ENCODE measurements around the gene EPG5.

Gene EPG5

GRCh38 chr18:45913276-45913675 lies 53.9 kb downstream of the EPG5 start:
- no peak for DNase-seq

- DNase-seq: peak; percentile 4
These were observed 56.6 kb downstream of the EPG5 start for GRCh38 chr18:45910405-45911023.

- DNase-seq: no peak
These were observed 65.4 kb downstream of the EPG5 start for GRCh38 chr18:45901654-45902210.

GRCh38 chr18:45900623-45901022 lies 66.5 kb downstream of the EPG5 start:
- DNase-seq: no peak

GRCh38 chr18:45896991-45897390 lies 70.1 kb downstream of the EPG5 start:
- DNase-seq: no peak

GRCh38 chr18:45896452-45896851 lies 70.7 kb downstream of the EPG5 start:
- no peak for DNase-seq

- DNase-seq: no peak
These were observed 71.8 kb downstream of the EPG5 start for GRCh38 chr18:45895339-45895738.

- DNase-seq: no peak
These were observed 72.3 kb downstream of the EPG5 start for GRCh38 chr18:45894818-45895217.

GRCh38 chr18:45891806-45892205 lies 75.3 kb downstream of the EPG5 start:
- no peak for DNase-seq

- DNase-seq: no peak
These were observed 76.5 kb downstream of the EPG5 start for GRCh38 chr18:45890606-45891005.

- DNase-seq: no peak
These were observed 77.6 kb downstream of the EPG5 start for GRCh38 chr18:45889419-45890064.

- no peak for DNase-seq
These were observed 79.5 kb downstream of the EPG5 start for GRCh38 chr18:45887585-45887984.

- DNase-seq: no peak
These were observed 86.1 kb downstream of the EPG5 start for GRCh38 chr18:45880876-45881558.

- peak; percentile 61 for DNase-seq
These were observed 87.2 kb downstream of the EPG5 start for GRCh38 chr18:45879681-45880655.

- DNase-seq: no peak
These were observed 89.7 kb downstream of the EPG5 start for GRCh38 chr18:45877403-45877802.

- peak; percentile 80 for DNase-seq
These were observed 91.0 kb downstream of the EPG5 start for GRCh38 chr18:45876161-45876560.

GRCh38 chr18:45874491-45875184 lies 92.5 kb downstream of the EPG5 start:
- DNase-seq: no peak

- no peak for DNase-seq
These were observed 95.6 kb downstream of the EPG5 start for GRCh38 chr18:45871431-45872084.

GRCh38 chr18:45870419-45870818 lies 96.7 kb downstream of the EPG5 start:
- no peak for DNase-seq

GRCh38 chr18:45865466-45865865 lies 101.7 kb downstream of the EPG5 start:
- no peak for DNase-seq

GRCh38 chr18:45864081-45864480 lies 103.0 kb downstream of the EPG5 start:
- DNase-seq: no peak

GRCh38 chr18:45863469-45863868 lies 103.7 kb downstream of the EPG5 start:
- DNase-seq: no peak
